Left ventricle myocardium inferior (tissue), 1 donor: ENCODE data around the gene MICAL3. TPM values are rescaled to one million over a fixed set of nuclear protein-coding genes. Genes with fewer than 3 reads are reported as not detected.

Experiments
- DNase-seq: peaks from one replicate; pipeline ENCODE4 v3.0.0-alpha.2; 2020
- H3K27ac ChIP-seq: fragments of 200-600 bp; replicated peaks from 2 replicates; pipeline ENCODE4 v1.8.0; 2021
- H3K27me3 ChIP-seq: fragments of 200-600 bp; 2 replicates; pipeline ENCODE4 v1.8.0; 2021; ENCODE audit warnings: low read depth
- H3K36me3 ChIP-seq: fragments of 200-600 bp; 2 replicates; pipeline ENCODE4 v1.8.0; 2021
- H3K4me1 ChIP-seq: fragments of 200-600 bp; 2 replicates; pipeline ENCODE4 v1.8.0; 2021
- H3K4me3 ChIP-seq: fragments of 200-600 bp; 2 replicates; pipeline ENCODE4 v1.8.0; 2021; ENCODE audit warnings: mild to moderate bottlenecking, moderate library complexity
- H3K9me3 ChIP-seq: fragments of 200-600 bp; replicated peaks from 2 replicates; pipeline ENCODE4 v1.8.0; 2021
- intact Hi-C: fragments of 100-400 bp; cut with micrococcal nuclease; formaldehyde crosslinking; loops from one replicate; pipeline ENCODE4 v1.11.0; 2022
- total RNA-seq: library from RNA; stranded (reverse); fragmentation: NEBNext Ultra II Directional; extraction: Animal tissue kit (Norgen Biotek cat#: 25700); gene quantifications from one replicate; pipeline ENCODE4 v1.2.1, GENCODE V29; 2021
- TF ChIP-seq, protein P1 (sequence below): fragments of 200-600 bp; IDR thresholded peaks from 2 replicates; pipeline ENCODE4 v1.8.0; 2021; ENCODE audit warnings: antibody characterized with exemption, mild to moderate bottlenecking, borderline replicate concordance
- donor health status: DM: no; HTN: yes; CAD: no; lungs with severe emphysema.

MICAL3 gene
- total RNA-seq, 1 donor from 2014 or later, result 92.5 TPM

- no peaks in the 10 kb centered on the region for H3K36me3 ChIP-seq
- TF ChIP-seq, protein P1, sequence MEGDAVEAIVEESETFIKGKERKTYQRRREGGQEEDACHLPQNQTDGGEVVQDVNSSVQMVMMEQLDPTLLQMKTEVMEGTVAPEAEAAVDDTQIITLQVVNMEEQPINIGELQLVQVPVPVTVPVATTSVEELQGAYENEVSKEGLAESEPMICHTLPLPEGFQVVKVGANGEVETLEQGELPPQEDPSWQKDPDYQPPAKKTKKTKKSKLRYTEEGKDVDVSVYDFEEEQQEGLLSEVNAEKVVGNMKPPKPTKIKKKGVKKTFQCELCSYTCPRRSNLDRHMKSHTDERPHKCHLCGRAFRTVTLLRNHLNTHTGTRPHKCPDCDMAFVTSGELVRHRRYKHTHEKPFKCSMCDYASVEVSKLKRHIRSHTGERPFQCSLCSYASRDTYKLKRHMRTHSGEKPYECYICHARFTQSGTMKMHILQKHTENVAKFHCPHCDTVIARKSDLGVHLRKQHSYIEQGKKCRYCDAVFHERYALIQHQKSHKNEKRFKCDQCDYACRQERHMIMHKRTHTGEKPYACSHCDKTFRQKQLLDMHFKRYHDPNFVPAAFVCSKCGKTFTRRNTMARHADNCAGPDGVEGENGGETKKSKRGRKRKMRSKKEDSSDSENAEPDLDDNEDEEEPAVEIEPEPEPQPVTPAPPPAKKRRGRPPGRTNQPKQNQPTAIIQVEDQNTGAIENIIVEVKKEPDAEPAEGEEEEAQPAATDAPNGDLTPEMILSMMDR, result no peak
- H3K9me3 ChIP-seq, result no peaks in the 10 kb centered on the region
- intact Hi-C loops, result no loop called here
- H3K27ac ChIP-seq, result peak within 1 kb of the TSS; percentile 81
- H3K4me1 ChIP-seq, result peaks cover 27% of the 10 kb centered on the region
- peak; percentile 68 for DNase-seq
- peak within 1 kb of the TSS; percentile 88 for H3K4me3 ChIP-seq
- no peaks in the 10 kb centered on the region for H3K27me3 ChIP-seq
Observed at GRCh38 chr22:17774206-17774925, 250.0 kb downstream of the MICAL3 start, which contains the start of gene BID. TSS of gene BID (minus strand) at chr22:17774469. CDS start at chr22:17750116, 24,353 bp downstream.

- no peaks in the 10 kb centered on the region for H3K27me3 ChIP-seq
- DNase-seq, result peak; percentile 38
- TF ChIP-seq, protein P1, result no peak
- H3K9me3 ChIP-seq, result no peaks in the 10 kb centered on the region
- H3K4me1 ChIP-seq, result peaks cover 27% of the 10 kb centered on the region
- H3K36me3 ChIP-seq, result no peaks in the 10 kb centered on the region
- intact Hi-C loops, result no loop called here
- H3K27ac ChIP-seq, result peak overlapping the region; percentile 81
- peak overlapping the region; percentile 88 for H3K4me3 ChIP-seq
Observed at GRCh38 chr22:17773606-17774205, 250.7 kb downstream of the MICAL3 start.

- intact Hi-C loops, result no loop called here
- no peak for DNase-seq
- Histone ChIP-seq H3K27ac (no peak overlapping the region), H3K9me3 (no peaks in the 10 kb centered on the region), H3K4me1 (peaks cover 27% of the 10 kb centered on the region), H3K27me3 (no peaks in the 10 kb centered on the region), H3K36me3 (no peaks in the 10 kb centered on the region), H3K4me3 (peak overlapping the region; percentile 88)
- TF ChIP-seq, protein P1, result no peak
Observed at GRCh38 chr22:17772958-17773605, 251.3 kb downstream of the MICAL3 start.

GRCh38 chr22:17772249-17772957, 252.0 kb downstream of the MICAL3 start:
- Histone ChIP-seq H3K4me3 (peak overlapping the region; percentile 88), H3K27me3 (no peaks in the 10 kb centered on the region), H3K27ac (no peak overlapping the region), H3K4me1 (peaks cover 27% of the 10 kb centered on the region), H3K9me3 (no peaks in the 10 kb centered on the region), H3K36me3 (no peaks in the 10 kb centered on the region)
- intact Hi-C loops, result no loop called here
- TF ChIP-seq, protein P1, result no peak
- DNase-seq, result no peak

DNA sequence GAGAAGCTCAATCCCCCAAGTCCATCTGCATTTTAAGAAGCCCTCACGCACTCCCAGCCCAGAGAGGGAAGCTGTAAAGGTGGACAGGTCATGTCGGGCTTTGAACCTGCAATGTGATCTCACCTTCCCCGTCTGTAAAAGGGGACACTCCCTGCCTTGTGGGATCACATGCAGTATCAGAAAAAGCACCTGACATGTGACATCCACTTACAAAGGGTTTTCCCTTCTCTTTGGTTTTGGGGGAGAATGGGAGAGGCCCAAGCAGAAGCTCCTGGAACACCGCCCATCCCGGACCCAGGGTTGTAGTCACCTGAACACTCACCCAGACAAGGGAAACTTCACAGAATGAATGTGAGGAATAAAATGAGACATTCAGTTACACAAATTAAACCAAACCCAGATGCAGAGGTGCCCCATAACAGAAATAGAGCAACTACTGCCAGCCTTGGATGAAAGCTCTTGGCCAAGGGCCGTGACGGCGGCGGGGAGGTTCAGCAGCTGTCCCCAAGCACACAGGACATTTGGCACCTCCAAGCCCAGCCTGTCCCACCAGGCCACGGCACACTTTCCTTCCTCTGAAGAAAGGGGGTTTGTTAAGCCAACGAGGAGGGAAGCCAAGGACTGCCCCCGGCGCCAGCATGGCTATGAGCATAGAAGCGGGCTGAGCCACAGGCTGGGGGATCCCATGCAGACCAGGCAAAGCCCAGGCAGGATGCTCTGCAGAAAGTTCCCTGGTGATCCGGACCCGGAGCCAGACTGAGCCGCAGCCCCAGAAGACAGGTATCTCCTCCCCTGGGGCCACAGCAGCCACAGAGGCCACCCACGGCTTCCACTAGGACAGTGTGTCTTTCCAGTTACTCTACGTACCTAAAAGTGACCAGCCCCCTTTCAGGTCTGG, 253.9 kb downstream of the MICAL3 start:
- H3K27me3 ChIP-seq, result no peaks in the 10 kb centered on the region
- H3K4me3 ChIP-seq, result no peak overlapping the region
- TF ChIP-seq, protein P1, result no peak
- peaks cover 27% of the 10 kb centered on the region for H3K4me1 ChIP-seq
- H3K27ac ChIP-seq, result no peak overlapping the region
- intact Hi-C loops, result no loop called here
- no peaks in the 10 kb centered on the region for H3K36me3 ChIP-seq
- no peaks in the 10 kb centered on the region for H3K9me3 ChIP-seq
- no peak for DNase-seq
